WERI-Rb-1 (cell line): Measurements from ENCODE around the gene GJA9.
A peak's percentile ranks its signal among the peaks of the same experiment; 100 is the strongest.
"Not testable (repeated sequence)": the region's sequence is repeated elsewhere in the genome, so short reads cannot be mapped to it uniquely, and the experiment has no call there.

ENCODE experiments used
- DNase-seq: peaks from one replicate; pipeline ENCODE4 v3.0.0-alpha.2; 2020
- H3K27ac ChIP-seq: fragments of 250-450 bp; sonication (Bioruptor Pico); 2 replicates; pipeline ENCODE4 v1.5.1; 2020; ENCODE audit warnings: mild to moderate bottlenecking, moderate library complexity
- H3K27me3 ChIP-seq: fragments of 250-450 bp; sonication (Bioruptor Pico); 2 replicates; pipeline ENCODE4 v1.5.1; 2021; ENCODE audit warnings: mild to moderate bottlenecking, low read depth, moderate library complexity; ENCODE audit not compliant: insufficient read depth, severe bottlenecking
- H3K36me3 ChIP-seq: fragments of 250-450 bp; sonication (Bioruptor Pico); 2 replicates; pipeline ENCODE4 v1.5.1; 2020; ENCODE audit warnings: mild to moderate bottlenecking, moderate library complexity
- H3K4me3 ChIP-seq: 2 replicates; pipeline ENCODE4 v1.5.1; 2011; ENCODE audit warnings: low read depth, mild to moderate bottlenecking, control low read depth, low read length
- H3K9me3 ChIP-seq: fragments of 250-450 bp; sonication (Bioruptor Pico); 2 replicates; pipeline ENCODE4 v1.5.1; 2021; ENCODE audit warnings: mild to moderate bottlenecking, moderate library complexity; ENCODE audit not compliant: severe bottlenecking
- CTCF ChIP-seq: IDR thresholded peaks from 2 replicates; pipeline ENCODE4 v1.5.1; 2011; ENCODE audit warnings: low read depth, mild to moderate bottlenecking, control low read depth, inconsistent platforms, low read length

The GJA9 gene

DNA sequence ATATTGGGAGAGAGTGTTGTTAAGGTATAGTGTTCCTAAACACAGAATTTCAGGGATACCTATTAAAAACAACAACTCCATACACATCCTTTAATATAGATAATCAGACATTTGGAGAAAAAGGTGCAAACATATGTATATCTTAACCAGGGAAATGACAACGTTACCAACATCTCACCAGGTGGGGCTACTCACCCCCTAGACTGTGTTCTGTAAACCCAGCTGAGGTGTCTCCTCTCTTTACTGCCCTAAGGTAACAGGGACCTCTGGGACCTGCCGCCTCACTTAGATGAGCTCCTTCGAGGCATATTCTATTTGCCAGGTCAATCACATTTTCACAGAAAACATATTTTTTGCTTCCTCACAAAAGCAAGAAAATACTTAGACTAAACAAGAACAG lies 35.2 kb downstream of the GJA9 start:
- Histone ChIP-seq H3K36me3 (peaks cover 48% of the 10 kb centered on the region), H3K4me3 (no peak overlapping the region), H3K27ac (no peak overlapping the region), H3K9me3 (no peaks in the 10 kb centered on the region), H3K27me3 (no peaks in the 10 kb centered on the region)
- no peak for DNase-seq
- TF ChIP-seq CTCF, result no peak

DNA sequence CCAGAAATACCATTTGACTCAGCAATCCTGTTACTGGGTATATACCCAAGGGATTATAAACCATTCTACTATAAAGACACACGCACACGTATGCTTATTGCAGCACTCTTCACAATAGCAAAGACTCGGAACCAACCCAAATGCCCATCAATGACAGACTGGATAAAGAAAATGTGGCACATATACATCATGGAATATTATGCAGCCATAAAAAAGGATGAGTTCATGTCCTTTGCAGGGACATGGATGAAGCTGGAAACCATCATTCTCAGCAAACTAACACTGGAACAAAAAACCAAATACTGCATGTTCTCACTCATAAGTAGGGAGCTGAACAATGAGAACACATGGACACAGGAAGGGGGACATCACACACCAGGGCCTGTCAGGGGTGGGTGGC lies 36.3 kb downstream of the GJA9 start:
- H3K27me3 ChIP-seq, H3K27ac ChIP-seq, H3K9me3 ChIP-seq, DNase-seq, H3K4me3 ChIP-seq: not testable (repeated sequence)
- H3K36me3 ChIP-seq, result peaks cover 44% of the 10 kb centered on the region

GRCh38 chr1:38840281-38840680 lies 41.1 kb downstream of the GJA9 start:
- DNase-seq, result no peak
- no peak overlapping the region for H3K4me3 ChIP-seq
- no peaks in the 10 kb centered on the region for H3K9me3 ChIP-seq
- no peaks in the 10 kb centered on the region for H3K27me3 ChIP-seq
- H3K36me3 ChIP-seq, result peaks cover 27% of the 10 kb centered on the region
- no peak overlapping the region for H3K27ac ChIP-seq
- no peak for TF ChIP-seq CTCF

DNA sequence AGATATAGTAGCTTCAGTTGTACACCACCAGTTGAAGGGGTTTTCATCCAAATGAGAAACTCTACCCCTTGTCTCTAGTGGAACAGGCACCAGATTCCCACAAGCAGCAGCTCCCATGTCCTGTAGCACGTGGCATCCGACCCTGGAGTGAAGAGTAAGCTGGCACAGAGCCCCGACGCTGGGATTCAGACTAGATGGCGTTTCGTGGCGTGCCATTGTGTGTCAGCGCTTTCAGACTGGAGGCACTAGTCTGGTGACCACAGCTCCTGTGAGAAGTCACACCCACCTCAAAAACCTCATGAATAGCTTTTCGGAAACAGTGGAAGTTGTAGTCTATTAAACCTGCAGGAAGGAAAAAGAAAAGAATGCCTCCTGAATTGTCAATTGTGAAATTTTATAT lies 42.0 kb downstream of the GJA9 start:
- Histone ChIP-seq H3K27ac (no peak overlapping the region), H3K27me3 (no peaks in the 10 kb centered on the region), H3K36me3 (peaks cover 21% of the 10 kb centered on the region), H3K4me3 (no peak overlapping the region), H3K9me3 (no peaks in the 10 kb centered on the region)
- no peak for DNase-seq
- no peak for TF ChIP-seq CTCF

- not testable (repeated sequence) for H3K4me3 ChIP-seq, H3K27me3 ChIP-seq, H3K27ac ChIP-seq, DNase-seq, H3K9me3 ChIP-seq
- peaks cover 14% of the 10 kb centered on the region for H3K36me3 ChIP-seq
These were observed 45.1 kb downstream of the GJA9 start for GRCh38 chr1:38836316-38836715.

DNA sequence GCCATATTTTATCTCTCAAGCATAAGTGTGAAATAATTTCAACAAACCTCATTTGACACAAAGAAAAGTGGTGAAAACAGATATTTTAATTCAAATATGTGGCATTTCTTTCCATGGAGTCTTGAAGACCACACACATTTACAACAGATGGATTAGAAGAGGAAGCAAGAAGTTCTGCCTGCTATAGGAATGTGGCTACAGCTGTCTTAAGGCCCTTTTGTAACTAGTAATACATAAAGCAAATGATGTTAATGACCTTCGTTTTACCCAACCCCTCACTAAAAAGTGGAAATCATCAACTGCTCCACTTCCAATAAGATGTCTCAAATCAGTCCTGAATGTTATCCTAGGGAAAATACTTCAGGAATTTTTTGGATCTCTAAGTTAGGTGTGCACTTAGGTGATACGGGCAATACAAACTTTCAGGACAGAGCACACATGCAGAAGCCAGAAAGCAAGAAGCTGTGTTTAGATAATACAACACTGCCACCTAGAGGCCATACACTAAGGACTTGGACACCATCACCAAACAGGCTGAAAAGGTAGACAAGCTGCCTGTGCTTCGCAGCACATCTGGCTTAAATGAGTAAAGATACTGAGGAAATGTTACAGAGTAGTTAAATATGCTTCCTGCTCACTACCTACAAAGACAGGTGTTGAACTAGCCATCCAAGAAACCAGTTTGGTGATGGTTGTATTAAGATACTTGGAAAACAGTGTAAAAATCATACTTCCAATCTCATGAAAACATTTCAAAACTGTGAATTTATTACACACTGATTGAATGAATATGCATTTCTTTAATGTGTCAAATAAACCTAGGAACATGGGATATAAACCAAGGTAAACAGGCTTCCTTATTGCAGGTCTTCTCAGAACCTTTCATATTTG lies 46.2 kb downstream of the GJA9 start:
- Histone ChIP-seq H3K9me3 (no peaks in the 10 kb centered on the region), H3K27ac (no peak overlapping the region)
- DNase-seq, result peak; percentile 41

More for the DNA sequence above, 46.2 kb downstream of the GJA9 start:
- Histone ChIP-seq H3K36me3 (peaks cover 12% of the 10 kb centered on the region), H3K27me3 (no peaks in the 10 kb centered on the region), H3K4me3 (no peak overlapping the region)
- TF ChIP-seq CTCF, result peak; percentile 75
